Measurements from ENCODE around the gene RFFL. TPM values are rescaled to one million over a fixed set of nuclear protein-coding genes. Genes with fewer than 3 reads are reported as not detected.

RFFL gene
- total and polyA plus RNA-seq, 9 of the 15 experiments (the other 6 are each of a cell fraction or from before 2014, with no cell fraction given), result 3.4 to 18.1 (median 12.8) TPM

DNA sequence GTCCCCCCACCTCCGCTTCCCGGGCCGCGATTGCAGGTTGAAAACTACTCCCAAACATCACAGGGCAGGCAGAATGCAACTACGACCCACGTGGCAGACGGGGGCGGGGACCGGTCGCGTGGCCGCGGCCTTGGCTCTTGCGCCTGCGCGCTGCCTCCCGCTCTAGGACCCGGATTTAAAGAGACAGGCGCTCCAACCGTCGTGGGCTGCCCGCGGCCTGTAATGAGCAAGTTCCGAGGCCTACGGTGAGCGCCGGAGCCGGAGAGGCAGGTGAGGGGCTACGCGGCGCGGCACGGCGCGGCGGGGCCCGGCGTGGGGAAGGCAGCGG is 83.2 kb downstream of the RFFL start, which contains the start of gene LIG3 (continued):
- TF ChIP-seq, protein P1, sequence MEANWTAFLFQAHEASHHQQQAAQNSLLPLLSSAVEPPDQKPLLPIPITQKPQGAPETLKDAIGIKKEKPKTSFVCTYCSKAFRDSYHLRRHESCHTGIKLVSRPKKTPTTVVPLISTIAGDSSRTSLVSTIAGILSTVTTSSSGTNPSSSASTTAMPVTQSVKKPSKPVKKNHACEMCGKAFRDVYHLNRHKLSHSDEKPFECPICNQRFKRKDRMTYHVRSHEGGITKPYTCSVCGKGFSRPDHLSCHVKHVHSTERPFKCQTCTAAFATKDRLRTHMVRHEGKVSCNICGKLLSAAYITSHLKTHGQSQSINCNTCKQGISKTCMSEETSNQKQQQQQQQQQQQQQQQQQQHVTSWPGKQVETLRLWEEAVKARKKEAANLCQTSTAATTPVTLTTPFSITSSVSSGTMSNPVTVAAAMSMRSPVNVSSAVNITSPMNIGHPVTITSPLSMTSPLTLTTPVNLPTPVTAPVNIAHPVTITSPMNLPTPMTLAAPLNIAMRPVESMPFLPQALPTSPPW (CRISPR knock-in tag; IDR thresholded peaks at IDR 0.05), result no peak
- TF ChIP-seq ZNF431 (CRISPR knock-in tag; IDR thresholded peaks at IDR 0.05) (no peak), FOXA1 (IDR thresholded peaks at IDR 0.05; ENCODE audit: borderline replicate concordance) (no peak), SRSF9 (IDR thresholded peaks at IDR 0.05; ENCODE audit: borderline replicate concordance, low read depth, low read length) (no peak), ESRRA (IDR thresholded peaks at IDR 0.05; ENCODE audit: borderline replicate concordance, low read depth) (no peak), HNRNPLL (IDR thresholded peaks at IDR 0.05; ENCODE audit: low read depth, low read length, poor library complexity, severe bottlenecking) (no peak), LEF1 (IDR thresholded peaks at IDR 0.05) (no peak), TAF1 (IDR thresholded peaks at IDR 0.05; ENCODE audit: control insufficient read depth, extremely low read depth, insufficient read depth, low read length, severe bottlenecking) (no peak), ZNF639 (CRISPR knock-in tag; conservative IDR thresholded peaks at IDR 0.05 in 1 of 2, IDR thresholded peaks at IDR 0.05 in 1 of 2) (0 out of 4 replicates have a peak, but pooled peaks of 1 of the 2 experiments have one; percentile 43), ZNF449 (CRISPR knock-in tag; IDR thresholded peaks at IDR 0.05) (no peak), GATA2 (CRISPR knock-in tag; IDR thresholded peaks at IDR 0.05) (no peak), NCOA6 (IDR thresholded peaks at IDR 0.05) (no peak), CHD2 (IDR thresholded peaks at IDR 0.05; ENCODE audit: low read depth, low read length) (no peak), HCFC1 (IDR thresholded peaks at IDR 0.05; ENCODE audit: low read depth, low read length) (peak; percentile 38; the same call in 1 of the 2 replicates), ARHGAP35 (IDR thresholded peaks at IDR 0.05; ENCODE audit: partially characterized antibody) (no peak), CAMTA2 (CRISPR knock-in tag; conservative IDR thresholded peaks at IDR 0.05) (no peak)
- TF ChIP-seq, protein P2, sequence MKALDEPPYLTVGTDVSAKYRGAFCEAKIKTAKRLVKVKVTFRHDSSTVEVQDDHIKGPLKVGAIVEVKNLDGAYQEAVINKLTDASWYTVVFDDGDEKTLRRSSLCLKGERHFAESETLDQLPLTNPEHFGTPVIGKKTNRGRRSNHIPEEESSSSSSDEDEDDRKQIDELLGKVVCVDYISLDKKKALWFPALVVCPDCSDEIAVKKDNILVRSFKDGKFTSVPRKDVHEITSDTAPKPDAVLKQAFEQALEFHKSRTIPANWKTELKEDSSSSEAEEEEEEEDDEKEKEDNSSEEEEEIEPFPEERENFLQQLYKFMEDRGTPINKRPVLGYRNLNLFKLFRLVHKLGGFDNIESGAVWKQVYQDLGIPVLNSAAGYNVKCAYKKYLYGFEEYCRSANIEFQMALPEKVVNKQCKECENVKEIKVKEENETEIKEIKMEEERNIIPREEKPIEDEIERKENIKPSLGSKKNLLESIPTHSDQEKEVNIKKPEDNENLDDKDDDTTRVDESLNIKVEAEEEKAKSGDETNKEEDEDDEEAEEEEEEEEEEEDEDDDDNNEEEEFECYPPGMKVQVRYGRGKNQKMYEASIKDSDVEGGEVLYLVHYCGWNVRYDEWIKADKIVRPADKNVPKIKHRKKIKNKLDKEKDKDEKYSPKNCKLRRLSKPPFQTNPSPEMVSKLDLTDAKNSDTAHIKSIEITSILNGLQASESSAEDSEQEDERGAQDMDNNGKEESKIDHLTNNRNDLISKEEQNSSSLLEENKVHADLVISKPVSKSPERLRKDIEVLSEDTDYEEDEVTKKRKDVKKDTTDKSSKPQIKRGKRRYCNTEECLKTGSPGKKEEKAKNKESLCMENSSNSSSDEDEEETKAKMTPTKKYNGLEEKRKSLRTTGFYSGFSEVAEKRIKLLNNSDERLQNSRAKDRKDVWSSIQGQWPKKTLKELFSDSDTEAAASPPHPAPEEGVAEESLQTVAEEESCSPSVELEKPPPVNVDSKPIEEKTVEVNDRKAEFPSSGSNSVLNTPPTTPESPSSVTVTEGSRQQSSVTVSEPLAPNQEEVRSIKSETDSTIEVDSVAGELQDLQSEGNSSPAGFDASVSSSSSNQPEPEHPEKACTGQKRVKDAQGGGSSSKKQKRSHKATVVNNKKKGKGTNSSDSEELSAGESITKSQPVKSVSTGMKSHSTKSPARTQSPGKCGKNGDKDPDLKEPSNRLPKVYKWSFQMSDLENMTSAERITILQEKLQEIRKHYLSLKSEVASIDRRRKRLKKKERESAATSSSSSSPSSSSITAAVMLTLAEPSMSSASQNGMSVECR (CRISPR knock-in tag; IDR thresholded peaks at IDR 0.05), result peak; percentile 58; the same call in 1 of the 2 replicates
- TF ChIP-seq, protein P3, sequence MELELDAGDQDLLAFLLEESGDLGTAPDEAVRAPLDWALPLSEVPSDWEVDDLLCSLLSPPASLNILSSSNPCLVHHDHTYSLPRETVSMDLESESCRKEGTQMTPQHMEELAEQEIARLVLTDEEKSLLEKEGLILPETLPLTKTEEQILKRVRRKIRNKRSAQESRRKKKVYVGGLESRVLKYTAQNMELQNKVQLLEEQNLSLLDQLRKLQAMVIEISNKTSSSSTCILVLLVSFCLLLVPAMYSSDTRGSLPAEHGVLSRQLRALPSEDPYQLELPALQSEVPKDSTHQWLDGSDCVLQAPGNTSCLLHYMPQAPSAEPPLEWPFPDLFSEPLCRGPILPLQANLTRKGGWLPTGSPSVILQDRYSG (tag; conservative IDR thresholded peaks at IDR 0.05; ENCODE audit: low read depth), result no peak

Measured in K562 (cell line).